Measurements from ENCODE around the gene MLKL. TPM values are rescaled to one million over a fixed set of nuclear protein-coding genes. Genes with fewer than 3 reads are reported as not detected.

The MLKL gene
- total RNA-seq, 1 experiment from 2014 or later = 9.7 TPM

GRCh38 chr16:74691093-74691855, 9.4 kb downstream of the MLKL start:
- BruUV-seq (replicated peaks) = no TSS peak
- POLR2A ChIA-PET = interaction anchor here (0.9 kb wide), 1 partner anchor 24 kb away, joined by 4 read pairs; the partner anchor contains the start of gene RFWD3
- Histone ChIP-seq H3K27me3 (replicated peaks; ENCODE audit: control insufficient read depth, insufficient read depth, low read length) (no peaks in the 10 kb centered on the region), H3K9me3 (no peaks in the 10 kb centered on the region), H3K4me3 (ENCODE audit: low read depth, low read length) (no peak overlapping the region), H3K4me1 (no peaks in the 10 kb centered on the region), H3K36me3 (ENCODE audit: control insufficient read depth, insufficient read depth, low read length) (no peaks in the 10 kb centered on the region)
- intact Hi-C loops (cut with micrococcal nuclease; ENCODE audit: unreplicated experiment) = no loop called here
- Mint-ChIP-seq H3K27me3 (ENCODE audit: insufficient read depth, unreplicated experiment) (no peaks in the 10 kb centered on the region), H3K4me3 (ENCODE audit: unreplicated experiment) (no peak overlapping the region), H3K27ac (ENCODE audit: unreplicated experiment) (no peak overlapping the region), H3K36me3 (ENCODE audit: insufficient read depth, unreplicated experiment) (peaks cover 13% of the 10 kb centered on the region), H3K4me1 (ENCODE audit: low read depth, unreplicated experiment) (peaks cover 5% of the 10 kb centered on the region), H3K9me3 (ENCODE audit: unreplicated experiment) (no peaks in the 10 kb centered on the region)
- DNase-seq = no peak
- no peak for TF ChIP-seq CTCF (IDR thresholded peaks at IDR 0.05; ENCODE audit: insufficient read depth in 1 of 2, low read depth in 1 of 2, low read length in 1 of 2, severe bottlenecking in 1 of 2, unreplicated experiment in 1 of 2)
- CTCF ChIA-PET = interaction anchor here (1.4 kb wide), 1 partner anchor 171 kb away, joined by 4 read pairs; no protein-coding TSS in a partner anchor

GRCh38 chr16:74682556-74682955, 18.1 kb downstream of the MLKL start:
- peaks cover 5% of the 10 kb centered on the region for H3K36me3 Mint-ChIP-seq (ENCODE audit: insufficient read depth, unreplicated experiment)
- H3K27ac Mint-ChIP-seq (ENCODE audit: unreplicated experiment) = no peak overlapping the region
- DNase-seq = no peak
- no peaks in the 10 kb centered on the region for H3K27me3 ChIP-seq (replicated peaks; ENCODE audit: control insufficient read depth, insufficient read depth, low read length)
- no TSS peak for BruUV-seq (replicated peaks)
- peaks cover 7% of the 10 kb centered on the region for H3K4me1 Mint-ChIP-seq (ENCODE audit: low read depth, unreplicated experiment)
- no peaks in the 10 kb centered on the region for H3K36me3 ChIP-seq (ENCODE audit: control insufficient read depth, insufficient read depth, low read length)
- intact Hi-C loops (cut with micrococcal nuclease; ENCODE audit: unreplicated experiment) = no loop called here
- no peak overlapping the region for H3K4me3 Mint-ChIP-seq (ENCODE audit: unreplicated experiment)
- H3K27me3 Mint-ChIP-seq (ENCODE audit: insufficient read depth, unreplicated experiment) = no peaks in the 10 kb centered on the region
- H3K9me3 Mint-ChIP-seq (ENCODE audit: unreplicated experiment) = no peaks in the 10 kb centered on the region
- ChIA-PET POLR2A (no interaction called here), CTCF (no interaction called here)
- no peaks in the 10 kb centered on the region for H3K9me3 ChIP-seq
- H3K4me1 ChIP-seq = 0 out of 2 replicates have a peak, but pooled peaks cover 3% of the 10 kb centered on the region
- no peak overlapping the region for H3K4me3 ChIP-seq (ENCODE audit: low read depth, low read length)
- TF ChIP-seq CTCF (IDR thresholded peaks at IDR 0.05; ENCODE audit: insufficient read depth in 1 of 2, low read depth in 1 of 2, low read length in 1 of 2, severe bottlenecking in 1 of 2, unreplicated experiment in 1 of 2) = no peak

GRCh38 chr16:74680681-74681080, 20.0 kb downstream of the MLKL start:
- no peaks in the 10 kb centered on the region for H3K9me3 Mint-ChIP-seq (ENCODE audit: unreplicated experiment)
- CTCF ChIA-PET = no interaction called here

More at GRCh38 chr16:74680681-74681080, 20.0 kb downstream of the MLKL start:
- Histone ChIP-seq H3K9me3 (no peaks in the 10 kb centered on the region), H3K27me3 (replicated peaks; ENCODE audit: control insufficient read depth, insufficient read depth, low read length) (no peaks in the 10 kb centered on the region), H3K4me1 (0 out of 2 replicates have a peak, but pooled peaks cover 3% of the 10 kb centered on the region), H3K4me3 (ENCODE audit: low read depth, low read length) (no peak overlapping the region), H3K36me3 (ENCODE audit: control insufficient read depth, insufficient read depth, low read length) (no peaks in the 10 kb centered on the region)
- POLR2A ChIA-PET = interaction anchor here (0.6 kb wide), 1 partner anchor 14 kb away, joined by 14 read pairs; the partner anchor contains the start of gene RFWD3
- Mint-ChIP-seq H3K27ac (ENCODE audit: unreplicated experiment) (no peak overlapping the region), H3K4me3 (ENCODE audit: unreplicated experiment) (no peak overlapping the region), H3K27me3 (ENCODE audit: insufficient read depth, unreplicated experiment) (no peaks in the 10 kb centered on the region), H3K4me1 (ENCODE audit: low read depth, unreplicated experiment) (peaks cover 7% of the 10 kb centered on the region), H3K36me3 (ENCODE audit: insufficient read depth, unreplicated experiment) (peaks cover 5% of the 10 kb centered on the region)
- intact Hi-C loops (cut with micrococcal nuclease; ENCODE audit: unreplicated experiment) = no loop called here
- no peak for DNase-seq
- TF ChIP-seq CTCF (IDR thresholded peaks at IDR 0.05; ENCODE audit: insufficient read depth in 1 of 2, low read depth in 1 of 2, low read length in 1 of 2, severe bottlenecking in 1 of 2, unreplicated experiment in 1 of 2) = no peak
- no TSS peak for BruUV-seq (replicated peaks)

All from Caco-2 (cell line).